Measurements from ENCODE around the gene SLC17A6.

Gene SLC17A6

GRCh38 chr11:22390283-22390655 is 52.1 kb downstream of the SLC17A6 start:
- no peak for DNase-seq

GRCh38 chr11:22392561-22392960 is 54.4 kb downstream of the SLC17A6 start:
- DNase-seq = no peak

- DNase-seq = no peak
Observed at GRCh38 chr11:22405377-22405776, 67.2 kb downstream of the SLC17A6 start.

GRCh38 chr11:22407267-22407666 is 69.1 kb downstream of the SLC17A6 start:
- no peak for DNase-seq

GRCh38 chr11:22407921-22408320 is 69.7 kb downstream of the SLC17A6 start:
- no peak for DNase-seq

- DNase-seq = no peak
Observed at GRCh38 chr11:22415476-22415875, 77.3 kb downstream of the SLC17A6 start.

GRCh38 chr11:22416462-22416861 is 78.3 kb downstream of the SLC17A6 start:
- DNase-seq = no peak

GRCh38 chr11:22426915-22427314 is 88.7 kb downstream of the SLC17A6 start:
- DNase-seq = no peak
